Psoas muscle (tissue), 8 donors: ENCODE results near the gene RBL2. TPM values are rescaled to one million over a fixed set of nuclear protein-coding genes. Genes with fewer than 3 reads are reported as not detected.
"Not testable (repeated sequence)": the region's sequence is repeated elsewhere in the genome, so short reads cannot be mapped to it uniquely, and the experiment has no call there.

Experiments used
- ATAC-seq, 4 donors: fragments of 200-7000 bp; cut with Tn5 transposase; one replicate each; pipeline ENCODE4 v1.9.1; 2020; ENCODE audit warnings: moderate library complexity in 3 of 4, mild to moderate bottlenecking in 2 of 4
- DNase-seq, 2 donors: peaks; one replicate each; pipeline ENCODE4 v3.0.0-alpha.2; 2020
- H3K27ac ChIP-seq: fragments of 200-600 bp; one replicate; pipeline ENCODE4 v1.8.0; 2022
- H3K27me3 ChIP-seq, 3 donors: fragments of 200-600 bp in 1 of 3; one replicate each; pipeline versions ENCODE4 v1.6.1 to v1.8.0; 2013 to 2022; ENCODE audit warnings: low read length in 2 of 3, mild to moderate bottlenecking in 2 of 3, moderate library complexity in 1 of 3; ENCODE audit not compliant: insufficient read depth in 3 of 3
- H3K36me3 ChIP-seq, 2 donors: fragments of 200-600 bp in 1 of 2; one replicate each; pipeline versions ENCODE4 v1.6.1 to v1.8.0; 2013 to 2022; ENCODE audit warnings: low read depth in 1 of 2, mild to moderate bottlenecking in 1 of 2, moderate library complexity in 1 of 2; ENCODE audit not compliant: insufficient read depth in 1 of 2
- H3K4me1 ChIP-seq: fragments of 200-600 bp; one replicate; pipeline ENCODE4 v1.8.0; 2022
- H3K4me3 ChIP-seq: fragments of 200-600 bp; one replicate; pipeline ENCODE4 v1.8.0; 2022; ENCODE audit warnings: mild to moderate bottlenecking
- H3K9me3 ChIP-seq: fragments of 200-600 bp; one replicate; pipeline ENCODE4 v1.8.0; 2022
- WGBS, 3 donors: extraction: QIAGEN DNeasy Blood & Tissue Kit; methylation state at CpG; one replicate each; pipeline versions ENCODE4 v1.1.6 to v1.1.7; 2013; 5-methylcytosine and 5-hydroxymethylcytosine counted together
- intact Hi-C, 2 donors: fragments of 100-400 bp; cut with DNase I; formaldehyde crosslinking; loops; one replicate each; pipeline versions ENCODE4 v1.11.0 to v1.14.2; 2022
- polyA plus RNA-seq, 3 donors: library from polyadenylated mRNA; stranded (reverse); fragments of 200-250 nt; gene quantifications; one replicate each; pipeline ENCODE4 v1.2.3, GENCODE V29; 2013
- total RNA-seq, 4 donors: library from RNA; stranded (reverse); fragmentation: NEBNext Ultra II Directional in 2 of 4; extraction: Animal tissue kit (Norgen Biotek cat#: 25700) in 2 of 4; gene quantifications; one replicate each; pipeline versions ENCODE4 v1.2.1 to v1.2.4, GENCODE V29; 2021 to 2023
- TF ChIP-seq, protein P1 (sequence below): fragments of 200-600 bp; IDR thresholded peaks from one replicate; pipeline ENCODE4 v1.8.0; 2022; ENCODE audit warnings: antibody characterized with exemption
- donor health status: healthy with polysubstance abuse.
- donor health status: DM: no; HTN: no; CAD: no; lungs with moderate emphysema.
- donor health status: Bipolar disorder and iron deficiency.
- donor health status: healthy.
- donor health status: DM: yes; HTN: yes; CAD: no.
- donor health status: DM: no; HTN: no; CAD: no.
- donor health status: DM: no; HTN: no; CAD: no.
- donor health status: DM: yes; HTN: yes; CAD: no.

RBL2 gene
- total and polyA plus RNA-seq, 7 donors: 16.7 to 45.0 (median 35.8) TPM

DNA sequence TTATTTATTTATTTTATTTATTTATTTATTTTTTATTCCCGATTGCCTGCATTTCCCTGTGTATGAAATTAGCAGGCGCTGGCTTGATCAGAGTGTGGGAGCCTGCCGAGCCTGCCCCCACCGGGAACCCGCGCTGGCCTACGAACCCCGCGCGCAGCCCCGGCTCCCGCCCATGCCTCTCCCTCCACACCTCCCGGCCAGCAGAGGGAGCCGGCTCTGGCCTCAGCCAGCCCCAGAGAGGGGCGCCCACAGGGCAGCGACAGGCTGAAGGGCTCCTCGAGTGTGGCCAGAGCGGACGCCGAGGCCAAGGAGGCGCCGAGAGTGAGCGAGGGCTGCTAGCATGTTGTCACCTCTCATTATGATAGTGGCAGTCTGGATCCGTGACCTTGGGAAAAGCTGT lies 13.0 kb upstream of the RBL2 start:
- Histone ChIP-seq H3K27ac (no peak overlapping the region), H3K27me3 (no peaks in the 10 kb centered on the region), H3K36me3 (no peaks in the 10 kb centered on the region), H3K4me1 (no peaks in the 10 kb centered on the region), H3K4me3 (no peak overlapping the region), H3K9me3 (no peaks in the 10 kb centered on the region)
- intact Hi-C loops: no loop called here
- 94 to 97% (median 96%) methylated on average over 24 of the region's 24 CpGs for WGBS, 3 donors
- DNase-seq (no peak), ATAC-seq (no peak)
- TF ChIP-seq, protein P1, sequence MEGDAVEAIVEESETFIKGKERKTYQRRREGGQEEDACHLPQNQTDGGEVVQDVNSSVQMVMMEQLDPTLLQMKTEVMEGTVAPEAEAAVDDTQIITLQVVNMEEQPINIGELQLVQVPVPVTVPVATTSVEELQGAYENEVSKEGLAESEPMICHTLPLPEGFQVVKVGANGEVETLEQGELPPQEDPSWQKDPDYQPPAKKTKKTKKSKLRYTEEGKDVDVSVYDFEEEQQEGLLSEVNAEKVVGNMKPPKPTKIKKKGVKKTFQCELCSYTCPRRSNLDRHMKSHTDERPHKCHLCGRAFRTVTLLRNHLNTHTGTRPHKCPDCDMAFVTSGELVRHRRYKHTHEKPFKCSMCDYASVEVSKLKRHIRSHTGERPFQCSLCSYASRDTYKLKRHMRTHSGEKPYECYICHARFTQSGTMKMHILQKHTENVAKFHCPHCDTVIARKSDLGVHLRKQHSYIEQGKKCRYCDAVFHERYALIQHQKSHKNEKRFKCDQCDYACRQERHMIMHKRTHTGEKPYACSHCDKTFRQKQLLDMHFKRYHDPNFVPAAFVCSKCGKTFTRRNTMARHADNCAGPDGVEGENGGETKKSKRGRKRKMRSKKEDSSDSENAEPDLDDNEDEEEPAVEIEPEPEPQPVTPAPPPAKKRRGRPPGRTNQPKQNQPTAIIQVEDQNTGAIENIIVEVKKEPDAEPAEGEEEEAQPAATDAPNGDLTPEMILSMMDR: no peak

DNA sequence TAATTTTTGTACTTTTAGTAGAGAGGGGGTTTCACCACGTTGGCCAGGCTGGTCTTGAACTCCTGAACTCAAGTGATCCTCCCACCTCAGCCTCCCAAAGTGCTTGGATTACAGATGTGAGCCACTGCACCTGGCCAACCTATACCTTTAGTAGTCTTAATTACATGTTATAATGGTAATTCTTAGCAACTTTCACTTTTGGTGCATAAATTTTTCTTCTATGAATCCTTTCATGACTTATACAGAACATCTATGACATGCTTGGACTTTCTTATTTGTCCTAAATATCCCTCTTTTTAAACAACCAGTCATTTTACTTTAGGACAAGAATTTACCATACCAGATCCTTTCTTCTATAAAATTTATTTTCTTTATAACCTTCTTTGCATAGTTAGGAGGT lies 10.3 kb upstream of the RBL2 start:
- 82 to 100% (median 83%) methylated on average over 1 of the region's 1 CpG for WGBS, 3 donors
- ATAC-seq, H3K4me3 ChIP-seq, H3K9me3 ChIP-seq, H3K36me3 ChIP-seq, intact Hi-C loops, H3K27me3 ChIP-seq, DNase-seq, H3K4me1 ChIP-seq, H3K27ac ChIP-seq: not testable (repeated sequence)

DNA sequence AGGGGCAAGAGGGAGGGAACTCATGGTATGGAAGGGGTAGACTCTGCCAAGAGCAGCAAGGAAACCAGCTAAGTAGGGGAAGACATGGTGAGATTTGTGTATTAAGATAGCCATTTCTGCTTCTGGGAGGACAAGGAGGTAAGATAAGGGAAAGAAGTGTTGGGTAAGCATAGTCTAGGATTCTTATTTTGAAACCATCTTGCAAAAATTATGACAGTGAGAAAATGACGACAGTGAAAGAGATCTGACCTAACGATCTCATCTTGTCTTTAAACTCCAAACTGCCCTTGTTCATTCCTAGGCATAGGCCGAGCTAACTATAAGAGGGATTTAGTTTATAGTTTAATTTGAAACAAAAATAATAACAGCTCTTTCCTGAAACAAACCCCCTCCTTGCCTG lies 5.6 kb upstream of the RBL2 start:
- Histone ChIP-seq H3K4me1 (no peaks in the 10 kb centered on the region), H3K27me3 (no peaks in the 10 kb centered on the region), H3K27ac (no peak overlapping the region), H3K4me3 (no peak overlapping the region), H3K9me3 (no peaks in the 10 kb centered on the region), H3K36me3 (no peaks in the 10 kb centered on the region)
- DNase-seq: no peak
- 79 to 84% (median 82%) methylated on average over 3 of the region's 3 CpGs for WGBS, 3 donors
- TF ChIP-seq, protein P1: no peak
- intact Hi-C loops: no loop called here
- ATAC-seq: no peak

DNA sequence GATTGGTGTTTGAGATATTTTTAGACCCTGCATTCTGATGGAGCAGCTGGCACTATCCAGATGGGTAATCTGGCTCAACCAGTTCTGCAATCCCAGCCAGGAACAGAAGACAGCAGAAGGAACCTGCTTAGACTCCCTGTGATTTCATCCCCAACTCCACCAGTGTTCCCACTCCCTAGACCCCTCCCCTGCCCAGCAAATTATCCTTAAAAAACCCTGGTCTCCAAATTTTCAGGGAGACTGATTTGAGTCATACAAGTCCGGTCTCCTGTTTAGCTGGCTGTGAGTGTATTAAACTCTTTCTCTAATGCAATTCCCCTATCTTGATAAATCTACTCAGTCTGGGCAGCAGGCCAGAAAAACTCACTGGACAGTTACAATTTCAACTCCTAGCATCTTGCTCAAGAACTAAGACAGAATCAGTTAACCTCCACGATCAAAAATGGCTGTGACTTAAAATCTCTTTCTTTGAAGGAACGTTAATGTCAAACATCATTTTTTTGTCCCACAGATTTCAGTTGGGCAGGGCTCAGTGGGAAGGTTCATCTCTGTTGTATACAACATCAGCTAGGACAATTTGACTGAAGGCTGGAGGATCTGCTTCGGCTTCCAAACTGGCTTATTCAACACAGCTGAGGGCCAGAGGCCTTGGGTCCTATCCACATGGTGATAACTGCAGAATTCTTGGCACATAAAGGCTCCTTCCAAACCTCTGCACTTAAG lies 4.9 kb upstream of the RBL2 start:
- TF ChIP-seq, protein P1: no peak
- DNase-seq (no peak), ATAC-seq (no peak)
- H3K36me3 ChIP-seq: no peaks in the 10 kb centered on the region
- intact Hi-C loops: no loop called here
- no peaks in the 10 kb centered on the region for H3K9me3 ChIP-seq
- no peak overlapping the region for H3K4me3 ChIP-seq
- H3K27ac ChIP-seq: no peak overlapping the region
- 73% methylated on average over 4 of the region's 4 CpGs for WGBS, 3 donors
- H3K27me3 ChIP-seq: no peaks in the 10 kb centered on the region
- H3K4me1 ChIP-seq: no peaks in the 10 kb centered on the region

DNA sequence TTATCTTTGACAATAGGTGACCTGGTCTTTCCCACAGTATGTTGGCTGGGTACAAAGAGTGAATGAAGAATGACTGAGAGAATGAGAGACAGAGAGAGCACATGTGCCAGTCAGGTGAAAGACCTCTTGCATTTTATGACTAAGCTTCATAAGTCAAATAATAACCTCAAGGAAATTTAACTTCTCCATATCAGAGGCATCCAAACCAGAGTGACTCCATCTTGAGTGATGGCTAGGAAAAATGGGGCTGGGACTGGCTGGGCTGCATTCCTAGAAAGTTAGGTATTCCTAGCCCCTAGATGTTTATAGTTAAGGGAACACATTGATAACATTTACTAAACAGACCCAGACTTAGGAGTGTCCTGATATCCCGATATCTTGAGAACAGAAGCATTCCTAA lies 3.9 kb upstream of the RBL2 start:
- Histone ChIP-seq H3K27me3 (no peaks in the 10 kb centered on the region), H3K36me3 (no peaks in the 10 kb centered on the region), H3K4me3 (no peak overlapping the region), H3K4me1 (no peaks in the 10 kb centered on the region), H3K27ac (no peak overlapping the region), H3K9me3 (no peaks in the 10 kb centered on the region)
- intact Hi-C loops: loop anchor here in 1 of 2 donors (10.0 kb wide), 1 partner anchor 274 kb away; the partner anchor contains the start of genes FTO and RPGRIP1L
- DNase-seq (no peak), ATAC-seq (no peak)
- WGBS, 3 donors: 94 to 99% (median 95%) methylated on average over 1 of the region's 1 CpG
- TF ChIP-seq, protein P1: no peak
